PFSK-1 (cell line): ENCODE measurements around the gene MKNK2.

ENCODE experiments used
- POLR2AphosphoS5 ChIP-seq: IDR thresholded peaks from 2 replicates; pipeline ENCODE4 v1.6.1; 2012; ENCODE audit warnings: low read depth, mild to moderate bottlenecking, control low read depth, low read length, moderate library complexity
- SIN3A ChIP-seq: IDR thresholded peaks from 2 replicates; pipeline ENCODE4 v1.6.1; 2012; ENCODE audit warnings: mild to moderate bottlenecking, low read length, moderate library complexity, borderline replicate concordance; ENCODE audit not compliant: insufficient read depth
- TAF1 ChIP-seq: IDR thresholded peaks from 2 replicates; pipeline ENCODE4 v1.6.1; 2012; ENCODE audit warnings: low read length, control low read depth, borderline replicate concordance; ENCODE audit not compliant: insufficient read depth
- TF ChIP-seq, protein P1 (sequence below), 2 experiments: IDR thresholded peaks; 2 replicates each; pipeline versions ENCODE4 v1.6.1 to v1.8.0; 2011 to 2012; ENCODE audit warnings: low read depth in 2 of 2, low read length in 2 of 2, control low read depth in 1 of 2, inconsistent platforms in 1 of 2, mild to moderate bottlenecking in 1 of 2, moderate library complexity in 1 of 2; ENCODE audit not compliant: insufficient read depth in 1 of 2

DNA sequence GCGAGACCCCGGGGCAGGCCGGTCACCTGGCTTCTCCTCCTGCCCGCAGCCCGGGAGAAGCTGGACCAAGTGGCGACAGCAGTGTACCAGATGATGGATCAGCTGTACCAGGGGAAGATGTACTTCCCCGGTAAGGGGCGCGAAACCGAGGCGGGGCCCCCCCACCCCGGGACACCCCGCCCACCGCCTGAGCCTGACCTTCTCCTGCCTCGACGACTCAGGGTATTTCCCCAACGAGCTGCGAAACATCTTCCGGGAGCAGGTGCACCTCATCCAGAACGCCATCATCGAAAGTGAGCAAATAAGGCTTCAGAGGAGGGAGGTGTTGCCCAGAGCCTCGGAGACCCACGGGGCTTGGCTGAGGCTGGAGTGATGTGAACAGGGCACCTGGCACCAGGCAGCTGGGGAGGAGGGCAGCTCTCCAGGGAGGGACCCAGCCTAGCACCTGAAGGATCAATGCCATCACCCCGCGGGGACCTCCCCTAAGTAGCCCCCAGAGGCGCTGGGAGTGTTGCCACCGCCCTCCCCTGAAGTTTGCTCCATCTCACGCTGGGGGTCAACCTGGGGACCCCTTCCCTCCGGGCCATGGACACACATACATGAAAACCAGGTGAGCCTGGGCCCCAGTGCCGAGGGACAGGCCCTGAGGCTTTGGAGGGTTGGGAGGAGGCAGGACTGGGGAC, 46.3 kb upstream of the MKNK2 start:
- no peak for TF ChIP-seq SIN3A
- TF ChIP-seq POLR2AphosphoS5, result 0 out of 2 replicates have a peak, but pooled peaks have one; percentile 14
- TF ChIP-seq TAF1, result no peak
- TF ChIP-seq, protein P1, sequence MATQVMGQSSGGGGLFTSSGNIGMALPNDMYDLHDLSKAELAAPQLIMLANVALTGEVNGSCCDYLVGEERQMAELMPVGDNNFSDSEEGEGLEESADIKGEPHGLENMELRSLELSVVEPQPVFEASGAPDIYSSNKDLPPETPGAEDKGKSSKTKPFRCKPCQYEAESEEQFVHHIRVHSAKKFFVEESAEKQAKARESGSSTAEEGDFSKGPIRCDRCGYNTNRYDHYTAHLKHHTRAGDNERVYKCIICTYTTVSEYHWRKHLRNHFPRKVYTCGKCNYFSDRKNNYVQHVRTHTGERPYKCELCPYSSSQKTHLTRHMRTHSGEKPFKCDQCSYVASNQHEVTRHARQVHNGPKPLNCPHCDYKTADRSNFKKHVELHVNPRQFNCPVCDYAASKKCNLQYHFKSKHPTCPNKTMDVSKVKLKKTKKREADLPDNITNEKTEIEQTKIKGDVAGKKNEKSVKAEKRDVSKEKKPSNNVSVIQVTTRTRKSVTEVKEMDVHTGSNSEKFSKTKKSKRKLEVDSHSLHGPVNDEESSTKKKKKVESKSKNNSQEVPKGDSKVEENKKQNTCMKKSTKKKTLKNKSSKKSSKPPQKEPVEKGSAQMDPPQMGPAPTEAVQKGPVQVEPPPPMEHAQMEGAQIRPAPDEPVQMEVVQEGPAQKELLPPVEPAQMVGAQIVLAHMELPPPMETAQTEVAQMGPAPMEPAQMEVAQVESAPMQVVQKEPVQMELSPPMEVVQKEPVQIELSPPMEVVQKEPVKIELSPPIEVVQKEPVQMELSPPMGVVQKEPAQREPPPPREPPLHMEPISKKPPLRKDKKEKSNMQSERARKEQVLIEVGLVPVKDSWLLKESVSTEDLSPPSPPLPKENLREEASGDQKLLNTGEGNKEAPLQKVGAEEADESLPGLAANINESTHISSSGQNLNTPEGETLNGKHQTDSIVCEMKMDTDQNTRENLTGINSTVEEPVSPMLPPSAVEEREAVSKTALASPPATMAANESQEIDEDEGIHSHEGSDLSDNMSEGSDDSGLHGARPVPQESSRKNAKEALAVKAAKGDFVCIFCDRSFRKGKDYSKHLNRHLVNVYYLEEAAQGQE (IDR thresholded peaks at IDR 0.05; ENCODE audit: insufficient read depth in 1 of 2, low read depth in 2 of 2, low read length in 2 of 2), result no peak
